ENCODE results near the gene MAP3K19. TPM values are rescaled to one million over a fixed set of nuclear protein-coding genes. Genes with fewer than 3 reads are reported as not detected.

The MAP3K19 gene
- total RNA-seq (not detected), polyA plus RNA-seq (not detected)

GRCh38 chr2:135047300-135047699, at the start of gene MAP3K19:
Gene MAP3K19, minus strand, starts transcription at chr2:135047447. Its CDS starts 22,800 bp downstream, at chr2:135024647.
- Mint-ChIP-seq H3K4me1 (peaks cover 4 to 14% (median 8%) of the 10 kb centered on the region in 4 donors), H3K9me3 (no peaks in the 10 kb centered on the region), H3K27ac (no peak within 1 kb of the TSS), H3K36me3 (no peaks in the 10 kb centered on the region), H3K4me3 (peak within 1 kb of the TSS in 2 of 4 donors; percentile 39 to 49), H3K27me3 (no peaks in the 10 kb centered on the region)
- H3K4me1 ChIP-seq (ENCODE audit: control insufficient read depth, insufficient read depth, low read length, poor library complexity, severe bottlenecking): peaks cover 3% of the 10 kb centered on the region
- H3K27me3 ChIP-seq (ENCODE audit: control insufficient read depth, insufficient read depth, low read length): peaks cover 4% of the 10 kb centered on the region
- DNase-seq (no peak), ATAC-seq (ENCODE audit: low read depth in 2 of 2) (no peak)
- no peak within 1 kb of the TSS for H3K4me3 ChIP-seq (ENCODE audit: low read depth, low read length)
- no peaks in the 10 kb centered on the region for H3K9me3 ChIP-seq (ENCODE audit: control insufficient read depth in 2 of 2, low read length in 2 of 2)
- H3K36me3 ChIP-seq (ENCODE audit: control insufficient read depth, insufficient read depth, low read length): no peaks in the 10 kb centered on the region
- H3K27ac ChIP-seq (ENCODE audit: insufficient read depth, low read length, poor library complexity, severe bottlenecking): no peak within 1 kb of the TSS

- Histone ChIP-seq H3K4me1 (ENCODE audit: control insufficient read depth, insufficient read depth, low read length, poor library complexity, severe bottlenecking) (no peaks in the 10 kb centered on the region), H3K4me3 (ENCODE audit: low read depth, low read length) (no peak overlapping the region), H3K9me3 (ENCODE audit: control insufficient read depth in 2 of 2, low read length in 2 of 2) (no peaks in the 10 kb centered on the region), H3K27me3 (ENCODE audit: control insufficient read depth, insufficient read depth, low read length) (no peaks in the 10 kb centered on the region), H3K36me3 (ENCODE audit: control insufficient read depth, insufficient read depth, low read length) (peaks cover 32% of the 10 kb centered on the region), H3K27ac (ENCODE audit: insufficient read depth, low read length, poor library complexity, severe bottlenecking) (no peak overlapping the region)
- Mint-ChIP-seq H3K9me3 (no peaks in the 10 kb centered on the region), H3K36me3 (peaks cover 40% of the 10 kb centered on the region), H3K4me3 (no peak overlapping the region), H3K4me1 (peaks cover 5 to 23% (median 19%) of the 10 kb centered on the region in 4 donors), H3K27me3 (no peaks in the 10 kb centered on the region), H3K27ac (no peak overlapping the region)
- no peak for ATAC-seq (ENCODE audit: low read depth in 2 of 2)
- no peak for DNase-seq
Measured at GRCh38 chr2:135096665-135097446, 49.6 kb upstream of the MAP3K19 start.

- no peak overlapping the region for H3K27ac ChIP-seq (ENCODE audit: insufficient read depth, low read length, poor library complexity, severe bottlenecking)
- H3K27me3 ChIP-seq (ENCODE audit: control insufficient read depth, insufficient read depth, low read length): no peaks in the 10 kb centered on the region
- DNase-seq: no peak
- Mint-ChIP-seq H3K4me3 (no peak overlapping the region), H3K27me3 (no peaks in the 10 kb centered on the region), H3K36me3 (peaks cover 39% of the 10 kb centered on the region), H3K9me3 (no peaks in the 10 kb centered on the region), H3K27ac (no peak overlapping the region), H3K4me1 (peaks cover 5 to 25% (median 21%) of the 10 kb centered on the region in 4 donors)
- H3K36me3 ChIP-seq (ENCODE audit: control insufficient read depth, insufficient read depth, low read length): peaks cover 35% of the 10 kb centered on the region
- no peak for ATAC-seq (ENCODE audit: low read depth in 2 of 2)
- no peaks in the 10 kb centered on the region for H3K4me1 ChIP-seq (ENCODE audit: control insufficient read depth, insufficient read depth, low read length, poor library complexity, severe bottlenecking)
- H3K4me3 ChIP-seq (ENCODE audit: low read depth, low read length): no peak overlapping the region
- H3K9me3 ChIP-seq (ENCODE audit: control insufficient read depth in 2 of 2, low read length in 2 of 2): no peaks in the 10 kb centered on the region
Measured at GRCh38 chr2:135095591-135095990, 48.3 kb upstream of the MAP3K19 start.

GRCh38 chr2:135094508-135094907, 47.3 kb upstream of the MAP3K19 start:
- Mint-ChIP-seq H3K4me1 (peaks cover 5 to 22% (median 18%) of the 10 kb centered on the region in 4 donors), H3K27me3 (no peaks in the 10 kb centered on the region), H3K9me3 (peaks cover 0 to 1% (median 0%) of the 10 kb centered on the region in 7 donors), H3K36me3 (peaks cover 41% of the 10 kb centered on the region), H3K27ac (peak overlapping the region in 1 of 3 donors; percentile 10), H3K4me3 (no peak overlapping the region)
- Histone ChIP-seq H3K27me3 (ENCODE audit: control insufficient read depth, insufficient read depth, low read length) (no peaks in the 10 kb centered on the region), H3K9me3 (ENCODE audit: control insufficient read depth in 2 of 2, low read length in 2 of 2) (no peaks in the 10 kb centered on the region), H3K4me1 (ENCODE audit: control insufficient read depth, insufficient read depth, low read length, poor library complexity, severe bottlenecking) (no peaks in the 10 kb centered on the region), H3K27ac (ENCODE audit: insufficient read depth, low read length, poor library complexity, severe bottlenecking) (no peak overlapping the region), H3K36me3 (ENCODE audit: control insufficient read depth, insufficient read depth, low read length) (peaks cover 38% of the 10 kb centered on the region), H3K4me3 (ENCODE audit: low read depth, low read length) (no peak overlapping the region)
- no peak for DNase-seq
- ATAC-seq (ENCODE audit: low read depth in 2 of 2): no peak

GRCh38 chr2:135093670-135094330, 46.6 kb upstream of the MAP3K19 start:
- no peak overlapping the region for H3K4me3 Mint-ChIP-seq
- peaks cover 5 to 16% (median 11%) of the 10 kb centered on the region in 4 donors for H3K4me1 Mint-ChIP-seq
- Histone ChIP-seq H3K27ac (ENCODE audit: insufficient read depth, low read length, poor library complexity, severe bottlenecking) (no peak overlapping the region), H3K9me3 (ENCODE audit: control insufficient read depth in 2 of 2, low read length in 2 of 2) (no peaks in the 10 kb centered on the region), H3K4me3 (ENCODE audit: low read depth, low read length) (no peak overlapping the region), H3K27me3 (ENCODE audit: control insufficient read depth, insufficient read depth, low read length) (no peaks in the 10 kb centered on the region), H3K36me3 (ENCODE audit: control insufficient read depth, insufficient read depth, low read length) (peaks cover 41% of the 10 kb centered on the region), H3K4me1 (ENCODE audit: control insufficient read depth, insufficient read depth, low read length, poor library complexity, severe bottlenecking) (no peaks in the 10 kb centered on the region)
- H3K9me3 Mint-ChIP-seq: peaks cover 0 to 7% (median 3%) of the 10 kb centered on the region in 7 donors
- peak overlapping the region in 1 of 3 donors; percentile 70 for H3K27ac Mint-ChIP-seq
- H3K27me3 Mint-ChIP-seq: no peaks in the 10 kb centered on the region
- peaks cover 48% of the 10 kb centered on the region for H3K36me3 Mint-ChIP-seq
- ATAC-seq (ENCODE audit: low read depth in 2 of 2): no peak
- no peak for DNase-seq

GRCh38 chr2:135093193-135093592, 45.9 kb upstream of the MAP3K19 start:
- no peak overlapping the region for H3K4me3 Mint-ChIP-seq
- H3K4me1 Mint-ChIP-seq: peaks cover 5 to 15% (median 10%) of the 10 kb centered on the region in 4 donors
- Histone ChIP-seq H3K4me3 (ENCODE audit: low read depth, low read length) (no peak overlapping the region), H3K27ac (ENCODE audit: insufficient read depth, low read length, poor library complexity, severe bottlenecking) (no peak overlapping the region), H3K4me1 (ENCODE audit: control insufficient read depth, insufficient read depth, low read length, poor library complexity, severe bottlenecking) (no peaks in the 10 kb centered on the region), H3K9me3 (ENCODE audit: control insufficient read depth in 2 of 2, low read length in 2 of 2) (no peaks in the 10 kb centered on the region), H3K36me3 (ENCODE audit: control insufficient read depth, insufficient read depth, low read length) (peaks cover 41% of the 10 kb centered on the region), H3K27me3 (ENCODE audit: control insufficient read depth, insufficient read depth, low read length) (no peaks in the 10 kb centered on the region)
- no peaks in the 10 kb centered on the region for H3K27me3 Mint-ChIP-seq
- no peak overlapping the region for H3K27ac Mint-ChIP-seq
- peaks cover 0 to 7% (median 3%) of the 10 kb centered on the region in 7 donors for H3K9me3 Mint-ChIP-seq
- peaks cover 50% of the 10 kb centered on the region for H3K36me3 Mint-ChIP-seq
- ATAC-seq (ENCODE audit: low read depth in 2 of 2) (no peak), DNase-seq (no peak)

- Histone ChIP-seq H3K27ac (ENCODE audit: insufficient read depth, low read length, poor library complexity, severe bottlenecking) (no peak overlapping the region), H3K36me3 (ENCODE audit: control insufficient read depth, insufficient read depth, low read length) (peaks cover 41% of the 10 kb centered on the region), H3K4me1 (ENCODE audit: control insufficient read depth, insufficient read depth, low read length, poor library complexity, severe bottlenecking) (no peaks in the 10 kb centered on the region), H3K4me3 (ENCODE audit: low read depth, low read length) (no peak overlapping the region), H3K9me3 (ENCODE audit: control insufficient read depth in 2 of 2, low read length in 2 of 2) (no peaks in the 10 kb centered on the region), H3K27me3 (ENCODE audit: control insufficient read depth, insufficient read depth, low read length) (no peaks in the 10 kb centered on the region)
- peaks cover 0 to 7% (median 3%) of the 10 kb centered on the region in 7 donors for H3K9me3 Mint-ChIP-seq
- no peak for DNase-seq
- ATAC-seq (ENCODE audit: low read depth in 2 of 2): no peak
- peaks cover 11 to 21% (median 18%) of the 10 kb centered on the region in 4 donors for H3K4me1 Mint-ChIP-seq
- peaks cover 55% of the 10 kb centered on the region for H3K36me3 Mint-ChIP-seq
- no peak overlapping the region for H3K4me3 Mint-ChIP-seq
- H3K27ac Mint-ChIP-seq: no peak overlapping the region
- H3K27me3 Mint-ChIP-seq: no peaks in the 10 kb centered on the region
Measured at GRCh38 chr2:135091681-135092080, 44.4 kb upstream of the MAP3K19 start.
